Ishikawa (cell line): ENCODE measurements around the gene SLC8B1.

Source experiments
- CEBPB ChIP-seq: IDR thresholded peaks from 2 replicates; pipeline ENCODE4 v1.6.1; 2012
- CREB1 ChIP-seq: IDR thresholded peaks from 2 replicates; pipeline ENCODE4 v1.6.1; 2012; ENCODE audit warnings: low read depth
- EGR1 ChIP-seq: IDR thresholded peaks from 2 replicates; pipeline ENCODE4 v1.6.1; 2012
- EP300 ChIP-seq: IDR thresholded peaks from 2 replicates; pipeline ENCODE4 v1.6.1; 2012; ENCODE audit warnings: borderline replicate concordance
- FOXM1 ChIP-seq: IDR thresholded peaks from 2 replicates; pipeline ENCODE4 v1.6.1; 2012; ENCODE audit warnings: low read depth, borderline replicate concordance
- NFIC ChIP-seq: IDR thresholded peaks from 2 replicates; pipeline ENCODE4 v1.6.1; 2012
- RAD21 ChIP-seq: IDR thresholded peaks from 2 replicates; pipeline ENCODE4 v1.6.1; 2012; ENCODE audit warnings: low read depth
- TAF1 ChIP-seq: IDR thresholded peaks from 2 replicates; pipeline ENCODE4 v1.6.1; 2012; ENCODE audit warnings: low read depth, mild to moderate bottlenecking
- TCF12 ChIP-seq: IDR thresholded peaks from 2 replicates; pipeline ENCODE4 v1.6.1; 2012; ENCODE audit warnings: low read depth
- TEAD4 ChIP-seq: IDR thresholded peaks from 2 replicates; pipeline ENCODE4 v1.6.1; 2012
- YY1 ChIP-seq: IDR thresholded peaks from 2 replicates; pipeline ENCODE4 v1.6.1; 2012; ENCODE audit warnings: low read depth
- ZBTB7A ChIP-seq: IDR thresholded peaks from 2 replicates; pipeline ENCODE4 v1.6.1; 2012; ENCODE audit warnings: low read depth
- TF ChIP-seq, protein P1 (sequence below): IDR thresholded peaks from 2 replicates; pipeline ENCODE4 v1.6.1; 2012
- TF ChIP-seq, protein P2 (sequence below): IDR thresholded peaks from 2 replicates; pipeline ENCODE4 v1.6.1; 2012; ENCODE audit warnings: low read depth, mild to moderate bottlenecking
- TF ChIP-seq, protein P3 (sequence below): IDR thresholded peaks from 2 replicates; pipeline ENCODE4 v1.6.1; 2012

Gene SLC8B1

DNA sequence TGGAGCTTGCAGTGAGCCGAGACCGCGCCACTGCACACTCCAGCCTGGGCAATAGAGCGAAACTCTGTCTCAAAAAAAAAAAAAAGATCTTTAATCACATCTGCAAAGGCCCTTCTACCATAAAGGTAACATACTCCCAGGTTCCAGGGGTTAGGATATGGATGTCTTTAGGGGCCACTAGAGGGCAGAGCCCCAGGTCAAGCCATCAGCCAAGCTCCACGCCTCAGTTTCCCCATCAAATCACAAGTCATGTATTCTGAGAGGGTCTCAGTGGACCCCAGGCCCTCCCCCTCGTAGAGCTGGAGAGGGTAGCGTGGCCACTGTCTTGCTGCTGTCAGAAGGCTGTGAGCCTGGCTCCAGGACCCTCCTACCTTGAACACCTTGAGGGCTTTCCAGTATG, 18.8 kb downstream of the SLC8B1 start:
- no peak for TF ChIP-seq CEBPB
- no peak for TF ChIP-seq TEAD4
- TF ChIP-seq, protein P1, sequence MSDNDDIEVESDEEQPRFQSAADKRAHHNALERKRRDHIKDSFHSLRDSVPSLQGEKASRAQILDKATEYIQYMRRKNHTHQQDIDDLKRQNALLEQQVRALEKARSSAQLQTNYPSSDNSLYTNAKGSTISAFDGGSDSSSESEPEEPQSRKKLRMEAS = no peak
- no peak for TF ChIP-seq CREB1
- no peak for TF ChIP-seq TAF1
- no peak for TF ChIP-seq EGR1
- no peak for TF ChIP-seq ZBTB7A
- no peak for TF ChIP-seq YY1
- no peak for TF ChIP-seq TCF12

DNA sequence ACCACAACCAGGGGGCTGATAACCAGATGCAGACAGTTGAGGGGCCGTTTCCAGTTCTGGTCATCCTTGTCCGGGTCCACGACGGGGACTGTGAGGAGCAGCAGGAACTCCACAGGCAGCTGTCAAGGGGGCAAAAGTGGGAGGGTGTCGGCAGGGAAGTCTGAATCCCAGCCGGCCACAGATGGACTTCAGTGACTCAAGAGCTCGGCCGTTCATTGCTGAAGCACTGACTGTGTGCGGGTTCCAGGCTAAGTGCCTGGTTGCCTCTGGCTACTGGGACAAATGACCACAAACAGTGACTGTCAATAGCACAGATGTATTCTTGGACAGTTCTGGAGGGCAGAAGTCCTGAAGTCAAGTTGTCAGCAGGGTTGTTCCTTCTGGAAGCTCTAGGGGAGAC, 19.6 kb downstream of the SLC8B1 start:
- TF ChIP-seq, protein P1 = no peak
- TF ChIP-seq NFIC (no peak), ZBTB7A (no peak), FOXM1 (no peak), YY1 (no peak), CEBPB (no peak), TAF1 (no peak), RAD21 (no peak), EP300 (no peak), CREB1 (no peak), TCF12 (no peak), TEAD4 (no peak), EGR1 (no peak)
- TF ChIP-seq, protein P2, sequence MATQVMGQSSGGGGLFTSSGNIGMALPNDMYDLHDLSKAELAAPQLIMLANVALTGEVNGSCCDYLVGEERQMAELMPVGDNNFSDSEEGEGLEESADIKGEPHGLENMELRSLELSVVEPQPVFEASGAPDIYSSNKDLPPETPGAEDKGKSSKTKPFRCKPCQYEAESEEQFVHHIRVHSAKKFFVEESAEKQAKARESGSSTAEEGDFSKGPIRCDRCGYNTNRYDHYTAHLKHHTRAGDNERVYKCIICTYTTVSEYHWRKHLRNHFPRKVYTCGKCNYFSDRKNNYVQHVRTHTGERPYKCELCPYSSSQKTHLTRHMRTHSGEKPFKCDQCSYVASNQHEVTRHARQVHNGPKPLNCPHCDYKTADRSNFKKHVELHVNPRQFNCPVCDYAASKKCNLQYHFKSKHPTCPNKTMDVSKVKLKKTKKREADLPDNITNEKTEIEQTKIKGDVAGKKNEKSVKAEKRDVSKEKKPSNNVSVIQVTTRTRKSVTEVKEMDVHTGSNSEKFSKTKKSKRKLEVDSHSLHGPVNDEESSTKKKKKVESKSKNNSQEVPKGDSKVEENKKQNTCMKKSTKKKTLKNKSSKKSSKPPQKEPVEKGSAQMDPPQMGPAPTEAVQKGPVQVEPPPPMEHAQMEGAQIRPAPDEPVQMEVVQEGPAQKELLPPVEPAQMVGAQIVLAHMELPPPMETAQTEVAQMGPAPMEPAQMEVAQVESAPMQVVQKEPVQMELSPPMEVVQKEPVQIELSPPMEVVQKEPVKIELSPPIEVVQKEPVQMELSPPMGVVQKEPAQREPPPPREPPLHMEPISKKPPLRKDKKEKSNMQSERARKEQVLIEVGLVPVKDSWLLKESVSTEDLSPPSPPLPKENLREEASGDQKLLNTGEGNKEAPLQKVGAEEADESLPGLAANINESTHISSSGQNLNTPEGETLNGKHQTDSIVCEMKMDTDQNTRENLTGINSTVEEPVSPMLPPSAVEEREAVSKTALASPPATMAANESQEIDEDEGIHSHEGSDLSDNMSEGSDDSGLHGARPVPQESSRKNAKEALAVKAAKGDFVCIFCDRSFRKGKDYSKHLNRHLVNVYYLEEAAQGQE = no peak
- TF ChIP-seq, protein P3, sequence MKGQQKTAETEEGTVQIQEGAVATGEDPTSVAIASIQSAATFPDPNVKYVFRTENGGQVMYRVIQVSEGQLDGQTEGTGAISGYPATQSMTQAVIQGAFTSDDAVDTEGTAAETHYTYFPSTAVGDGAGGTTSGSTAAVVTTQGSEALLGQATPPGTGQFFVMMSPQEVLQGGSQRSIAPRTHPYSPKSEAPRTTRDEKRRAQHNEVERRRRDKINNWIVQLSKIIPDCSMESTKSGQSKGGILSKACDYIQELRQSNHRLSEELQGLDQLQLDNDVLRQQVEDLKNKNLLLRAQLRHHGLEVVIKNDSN = no peak

DNA sequence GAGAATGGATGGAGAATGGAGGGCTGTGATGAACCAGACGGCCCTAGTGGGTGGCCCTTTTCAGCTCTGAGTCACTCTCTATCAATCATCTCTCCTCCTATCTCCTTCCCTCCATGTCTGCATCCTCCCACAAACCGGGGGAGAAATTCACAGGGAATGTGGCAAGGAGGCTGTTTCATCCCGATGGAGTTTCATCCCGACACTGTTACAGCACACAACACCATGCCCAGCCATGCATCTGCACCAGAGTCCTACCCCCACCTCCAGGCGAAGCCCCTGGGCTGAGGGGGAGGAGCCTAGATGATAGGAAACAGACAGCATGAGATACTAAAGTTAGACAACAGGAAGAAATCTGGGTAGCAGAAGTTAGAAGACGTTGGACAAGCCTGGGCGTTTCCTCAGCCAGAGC, 20.8 kb downstream of the SLC8B1 start:
- TF ChIP-seq CEBPB = no peak
- no peak for TF ChIP-seq FOXM1
- TF ChIP-seq YY1 = no peak
- TF ChIP-seq EP300 = no peak
- no peak for TF ChIP-seq TAF1
- no peak for TF ChIP-seq ZBTB7A
- TF ChIP-seq TEAD4 = no peak
- no peak for TF ChIP-seq TCF12
- TF ChIP-seq, protein P2 = no peak
- TF ChIP-seq RAD21 = no peak
- TF ChIP-seq NFIC = no peak
- TF ChIP-seq, protein P1 = no peak
- TF ChIP-seq EGR1 = no peak

DNA sequence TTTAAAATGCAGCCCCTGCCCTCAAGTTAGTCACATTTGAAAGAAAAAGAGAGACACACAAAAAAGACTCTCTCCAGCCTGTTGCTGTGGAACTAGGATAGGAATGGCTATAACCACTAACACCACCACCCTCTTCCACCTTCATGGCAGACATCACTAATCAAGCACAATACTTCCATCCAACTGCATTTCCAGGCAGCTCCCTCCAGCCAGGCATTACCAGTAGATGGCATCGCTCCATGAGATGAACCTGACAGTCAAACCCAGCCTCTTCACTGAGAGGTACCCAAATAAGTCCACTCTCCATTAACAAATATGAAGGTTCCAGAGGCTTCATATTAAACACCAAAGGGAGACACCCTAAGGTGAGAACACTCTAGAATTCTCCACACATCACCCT, 24.4 kb downstream of the SLC8B1 start:
- TF ChIP-seq RAD21 = peak; percentile 20; the same call in 1 of the 2 replicates
- no peak for TF ChIP-seq CREB1
- TF ChIP-seq, protein P3 = no peak

DNA sequence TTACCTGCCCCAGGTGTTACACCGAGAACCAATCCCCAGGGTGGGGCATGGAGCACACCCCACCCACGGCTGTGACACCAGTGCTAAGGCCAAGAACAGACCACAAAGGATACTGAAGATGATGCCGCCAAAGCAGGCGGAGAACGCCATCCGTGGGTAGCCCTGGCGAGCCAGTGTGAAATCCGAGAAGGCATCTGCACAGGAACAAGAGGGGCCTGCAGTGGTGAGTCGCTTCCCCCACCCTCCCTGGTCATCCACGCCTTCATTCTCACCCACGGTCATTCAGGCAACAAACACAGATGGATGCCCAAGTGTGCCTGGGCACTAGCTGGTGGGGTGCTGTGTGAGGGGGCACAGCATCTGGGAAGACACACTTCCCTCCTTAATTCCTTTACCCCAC, 28.5 kb downstream of the SLC8B1 start:
- no peak for TF ChIP-seq TAF1
- TF ChIP-seq, protein P1 = no peak
- no peak for TF ChIP-seq TEAD4
- no peak for TF ChIP-seq TCF12
- TF ChIP-seq EP300 = no peak
- no peak for TF ChIP-seq YY1
- no peak for TF ChIP-seq CEBPB

DNA sequence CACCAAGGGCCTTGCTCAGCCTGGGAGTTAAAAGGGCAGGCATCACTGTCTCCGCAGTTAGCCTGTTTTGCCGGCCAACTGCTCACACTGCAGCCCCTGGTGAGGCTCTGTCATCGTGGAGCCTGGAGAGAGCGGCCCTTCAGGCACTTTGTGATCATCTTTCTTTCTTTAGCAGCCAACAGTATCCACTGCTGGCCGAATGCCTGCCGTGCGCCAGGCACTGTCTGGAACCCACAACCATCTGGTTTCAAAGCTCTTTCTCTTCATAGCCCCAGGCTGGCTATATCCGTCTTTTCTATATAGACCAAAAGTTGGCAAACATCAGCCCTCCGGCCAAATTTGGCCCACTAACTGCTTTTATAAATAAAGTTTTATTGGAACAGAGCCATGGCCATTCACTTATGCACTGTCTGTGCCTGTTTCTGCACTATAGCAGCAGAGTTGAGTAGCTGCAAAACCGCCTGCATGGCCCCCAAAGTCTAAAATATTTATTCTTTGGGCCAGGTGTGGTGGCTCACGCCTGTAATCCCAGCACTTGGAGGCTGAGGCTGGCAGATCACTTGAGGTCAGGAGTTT, 29.5 kb downstream of the SLC8B1 start:
- TF ChIP-seq EGR1 = no peak
- no peak for TF ChIP-seq TEAD4
- TF ChIP-seq, protein P1 = no peak
- TF ChIP-seq, protein P2 = no peak
- no peak for TF ChIP-seq EP300
- TF ChIP-seq ZBTB7A = no peak
- TF ChIP-seq NFIC = no peak
- TF ChIP-seq CREB1 = no peak
- TF ChIP-seq CEBPB = no peak
- TF ChIP-seq TCF12 = no peak
- TF ChIP-seq YY1 = no peak
